BJ (cell line): Measurements from ENCODE around the gene COPB2. TPM values are rescaled to one million over a fixed set of nuclear protein-coding genes. Genes with fewer than 3 reads are reported as not detected.

Experiments
- CTCF ChIA-PET: fragments of 350-600 bp; formaldehyde crosslinking; extraction: SDS; loops from one replicate; lab custom pipeline; 2021; ENCODE audit warnings: antibody characterized with exemption, inconsistent platforms; lab: Yijun Ruan, JAX
- POLR2A ChIA-PET: fragments of 300-600 bp; sonication (Branson Sonifier 250); formaldehyde crosslinking; extraction: SDS; loops from one replicate; lab custom pipeline; 2021; ENCODE audit warnings: antibody characterized with exemption; lab: Charles Lee
- DNase-seq: peaks from one replicate; pipeline ENCODE4 v3.0.0-alpha.2; 2011; ENCODE audit warnings: low read depth
- H3K27me3 ChIP-seq: 2 replicates; pipeline ENCODE4 v1.6.0; 2011; ENCODE audit warnings: low read length; ENCODE audit not compliant: control insufficient read depth, insufficient read depth
- H3K36me3 ChIP-seq: 2 replicates; pipeline ENCODE4 v1.5.1; 2011; ENCODE audit warnings: low read length; ENCODE audit not compliant: control insufficient read depth, insufficient read depth
- H3K4me3 ChIP-seq: 2 replicates; pipeline ENCODE4 v1.5.1; 2011; ENCODE audit warnings: low read depth, mild to moderate bottlenecking, control low read depth, low read length
- polyA plus RNA-seq: library from polyadenylated mRNA; depleted of rRNA; stranded (reverse); fragments of >200 nt; gene quantifications from 2 replicates; pipeline ENCODE4 v1.2.3, GENCODE V29; 2011
- TF ChIP-seq, protein P1 (sequence below): IDR thresholded peaks from 2 replicates; pipeline ENCODE4 v1.5.1; 2011; ENCODE audit warnings: low read depth, mild to moderate bottlenecking, control low read depth, inconsistent platforms, low read length, moderate library complexity; ENCODE audit not compliant: insufficient read depth

The COPB2 gene
- polyA plus RNA-seq, 1 experiment = 112 TPM

DNA sequence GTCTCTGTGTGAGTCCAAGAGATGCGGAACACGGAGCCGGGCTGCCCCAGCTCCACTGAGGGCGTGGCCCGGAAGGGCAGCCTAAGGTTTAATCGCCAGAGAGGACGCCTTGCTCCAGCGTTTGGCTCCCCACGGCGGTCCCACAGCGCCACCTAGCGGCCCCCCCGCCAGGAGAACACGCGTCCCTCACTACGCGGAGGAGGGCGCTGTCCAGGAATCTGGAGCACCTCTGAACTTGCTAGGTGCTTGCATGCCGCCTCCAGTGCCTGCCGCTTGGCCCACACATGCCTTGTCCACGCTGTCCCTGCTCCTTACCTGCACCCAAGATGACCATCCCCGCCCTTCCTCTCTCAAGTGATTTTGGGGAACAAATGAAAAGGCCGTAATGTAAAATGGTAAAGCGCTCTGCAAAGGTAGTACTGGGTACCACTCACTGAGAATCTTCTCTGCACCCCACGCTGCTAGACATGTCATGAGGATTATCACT, 60.0 kb downstream of the COPB2 start:
- H3K36me3 ChIP-seq = no peaks in the 10 kb centered on the region
- H3K4me3 ChIP-seq = no peak overlapping the region

DNA sequence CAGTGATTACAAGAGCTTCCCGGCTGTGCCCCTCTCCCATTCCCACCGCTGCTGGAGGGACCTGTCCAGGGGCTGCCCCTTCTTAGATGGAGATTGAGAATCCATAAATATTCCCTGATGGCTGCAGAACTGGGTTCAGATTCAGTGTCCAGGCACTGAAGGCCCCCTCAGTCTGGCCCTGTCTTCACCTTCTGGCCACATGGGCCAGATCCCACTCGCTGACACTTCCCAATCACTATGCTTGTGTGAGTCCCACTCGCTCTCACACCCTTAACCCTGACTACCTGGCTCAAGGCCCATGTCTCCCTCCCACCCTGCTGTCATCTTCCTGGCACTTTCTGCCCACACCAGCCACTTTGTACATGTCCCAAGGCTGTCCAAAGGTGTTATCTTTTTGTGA, 61.1 kb downstream of the COPB2 start:
- no peak overlapping the region for H3K4me3 ChIP-seq
- peaks cover 2% of the 10 kb centered on the region; the same call in 1 of the 2 replicates for H3K27me3 ChIP-seq
- ChIA-PET CTCF (interaction anchor here (1.0 to 5.5 kb wide), 20 partner anchors 10 to 405 kb away, joined by 3 to 189 read pairs (median 6); no protein-coding TSS in a partner anchor), POLR2A (no interaction called here)
- no peak for DNase-seq
- TF ChIP-seq, protein P1, sequence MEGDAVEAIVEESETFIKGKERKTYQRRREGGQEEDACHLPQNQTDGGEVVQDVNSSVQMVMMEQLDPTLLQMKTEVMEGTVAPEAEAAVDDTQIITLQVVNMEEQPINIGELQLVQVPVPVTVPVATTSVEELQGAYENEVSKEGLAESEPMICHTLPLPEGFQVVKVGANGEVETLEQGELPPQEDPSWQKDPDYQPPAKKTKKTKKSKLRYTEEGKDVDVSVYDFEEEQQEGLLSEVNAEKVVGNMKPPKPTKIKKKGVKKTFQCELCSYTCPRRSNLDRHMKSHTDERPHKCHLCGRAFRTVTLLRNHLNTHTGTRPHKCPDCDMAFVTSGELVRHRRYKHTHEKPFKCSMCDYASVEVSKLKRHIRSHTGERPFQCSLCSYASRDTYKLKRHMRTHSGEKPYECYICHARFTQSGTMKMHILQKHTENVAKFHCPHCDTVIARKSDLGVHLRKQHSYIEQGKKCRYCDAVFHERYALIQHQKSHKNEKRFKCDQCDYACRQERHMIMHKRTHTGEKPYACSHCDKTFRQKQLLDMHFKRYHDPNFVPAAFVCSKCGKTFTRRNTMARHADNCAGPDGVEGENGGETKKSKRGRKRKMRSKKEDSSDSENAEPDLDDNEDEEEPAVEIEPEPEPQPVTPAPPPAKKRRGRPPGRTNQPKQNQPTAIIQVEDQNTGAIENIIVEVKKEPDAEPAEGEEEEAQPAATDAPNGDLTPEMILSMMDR = no peak
- H3K36me3 ChIP-seq = no peaks in the 10 kb centered on the region

More for the DNA sequence above, 60.0 kb downstream of the COPB2 start:
- H3K27me3 ChIP-seq = peaks cover 2% of the 10 kb centered on the region; the same call in 1 of the 2 replicates
- CTCF ChIA-PET = interaction anchor here (0.6 to 5.5 kb wide), 46 partner anchors 10 to 406 kb away, joined by 3 to 189 read pairs (median 5); partner anchors contain the start of genes FOXL2 and FOXL2NB
- no peak for DNase-seq
- TF ChIP-seq, protein P1 = peak; percentile 99
- POLR2A ChIA-PET = no interaction called here

DNA sequence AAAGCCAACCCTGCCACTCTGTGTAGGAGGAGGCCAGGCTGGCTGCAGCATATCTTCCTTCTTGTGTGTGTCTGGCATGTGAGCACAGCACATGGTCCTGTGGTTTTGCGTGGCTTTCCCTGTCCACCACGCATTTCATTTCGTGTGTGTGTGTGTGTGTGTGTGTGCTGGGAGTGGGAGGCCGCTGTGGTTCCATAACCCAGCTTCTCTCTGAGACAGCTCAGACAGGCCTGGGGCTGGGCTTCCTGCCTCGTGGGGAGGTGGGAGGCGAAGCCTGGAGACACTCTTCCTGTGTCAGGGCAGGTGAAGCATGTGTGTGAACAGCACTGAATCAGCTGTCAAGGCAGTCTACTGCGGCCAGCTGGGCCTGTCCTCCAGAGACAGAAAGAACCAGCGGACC, 61.6 kb downstream of the COPB2 start:
- TF ChIP-seq, protein P1 = no peak
- ChIA-PET CTCF (interaction anchor here (1.5 to 5.5 kb wide), 8 partner anchors 9 to 404 kb away, joined by 4 to 189 read pairs (median 16); no protein-coding TSS in a partner anchor), POLR2A (no interaction called here)
- H3K4me3 ChIP-seq = no peak overlapping the region
- DNase-seq = no peak
- peaks cover 2% of the 10 kb centered on the region; the same call in 1 of the 2 replicates for H3K27me3 ChIP-seq
- no peaks in the 10 kb centered on the region for H3K36me3 ChIP-seq

DNA sequence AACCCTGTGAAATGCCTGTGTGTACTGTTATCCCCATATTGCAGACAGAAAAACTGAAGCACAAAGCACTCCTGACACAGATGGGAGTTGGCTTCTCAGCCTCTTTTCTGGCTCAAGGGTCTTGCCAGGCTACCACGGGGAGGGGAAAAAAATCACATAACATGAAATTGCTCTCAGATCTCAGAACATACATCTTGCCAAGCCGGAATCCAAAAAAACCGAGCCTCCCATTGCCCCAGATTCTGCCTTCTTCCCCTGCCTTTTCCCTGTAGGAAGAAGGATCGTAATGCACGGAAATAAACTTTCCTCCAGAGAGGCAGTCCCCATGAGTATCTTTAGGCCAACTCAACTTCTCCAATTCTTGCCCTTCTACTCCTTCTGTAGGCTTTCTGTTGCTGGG, 62.2 kb downstream of the COPB2 start:
- ChIA-PET CTCF (interaction anchor here (0.7 to 5.5 kb wide), 6 partner anchors 9 to 392 kb away, joined by 3 to 189 read pairs (median 15); no protein-coding TSS in a partner anchor), POLR2A (no interaction called here)
- H3K4me3 ChIP-seq = no peak overlapping the region
- peaks cover 2% of the 10 kb centered on the region; the same call in 1 of the 2 replicates for H3K27me3 ChIP-seq
- H3K36me3 ChIP-seq = no peaks in the 10 kb centered on the region
- DNase-seq = no peak
- TF ChIP-seq, protein P1 = no peak

DNA sequence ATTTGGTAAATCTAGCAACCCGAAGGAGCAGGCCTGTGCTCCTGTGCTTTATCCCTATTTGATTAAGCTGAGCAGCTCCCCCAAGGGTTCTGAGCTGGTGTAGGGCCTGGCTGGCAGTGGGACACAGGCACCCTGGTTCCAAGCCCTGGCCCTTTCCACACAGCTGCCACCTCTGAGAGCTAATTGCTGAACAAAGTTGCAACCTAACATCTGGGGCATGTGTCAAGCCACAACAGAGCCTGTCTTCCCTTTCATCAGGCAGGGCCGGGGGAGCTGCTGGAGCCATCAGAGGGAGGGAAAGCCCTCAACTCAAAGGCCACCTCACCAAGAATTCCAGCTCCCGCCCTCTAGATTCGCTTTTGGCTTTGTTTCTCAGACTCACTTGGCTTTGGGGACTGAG, 62.7 kb downstream of the COPB2 start:
- peaks cover 2% of the 10 kb centered on the region; the same call in 1 of the 2 replicates for H3K27me3 ChIP-seq
- TF ChIP-seq, protein P1 = no peak
- H3K36me3 ChIP-seq = no peaks in the 10 kb centered on the region
- CTCF ChIA-PET = interaction anchor here (0.6 to 2.9 kb wide), 4 partner anchors 9 to 214 kb away, joined by 3 to 31 read pairs (median 3); no protein-coding TSS in a partner anchor
- H3K4me3 ChIP-seq = no peak overlapping the region
- POLR2A ChIA-PET = no interaction called here
- no peak for DNase-seq
